ENCODE data around the gene ZSCAN9. TPM values are rescaled to one million over a fixed set of nuclear protein-coding genes. Genes with fewer than 3 reads are reported as not detected.
A peak's percentile ranks its signal among the peaks of the same experiment; 100 is the strongest.

ZSCAN9 gene
- total RNA-seq, 1 donor from 2014 or later = 3.7 TPM

- intact Hi-C loops (cut with DNase I) = loop anchor here (10.0 kb wide), 1 partner anchor 1801 kb away; the partner anchor contains the start of genes POLR1H and PPP1R11
- TF ChIP-seq CTCF (IDR thresholded peaks at IDR 0.05) = no peak
- Histone ChIP-seq H3K27me3 (no peaks in the 10 kb centered on the region), H3K9me3 (peaks cover 0 to 22% of the 10 kb centered on the region in 2 donors), H3K4me1 (peaks cover 0 to 14% of the 10 kb centered on the region in 2 donors), H3K36me3 (no peaks in the 10 kb centered on the region), H3K27ac (no peak overlapping the region), H3K4me3 (no peak overlapping the region)
- DNase-seq (ENCODE audit: low spot score in 2 of 2) = no peak
Measured at GRCh38 chr6:28263922-28264321, 38.8 kb downstream of the ZSCAN9 start.

GRCh38 chr6:28264834-28265401 is 39.8 kb downstream of the ZSCAN9 start:
- Histone ChIP-seq H3K4me1 (peaks cover 0 to 15% of the 10 kb centered on the region in 2 donors), H3K36me3 (no peaks in the 10 kb centered on the region), H3K4me3 (no peak overlapping the region), H3K27ac (no peak overlapping the region), H3K9me3 (peaks cover 0 to 13% of the 10 kb centered on the region in 2 donors), H3K27me3 (no peaks in the 10 kb centered on the region)
- DNase-seq (ENCODE audit: low spot score in 2 of 2) = no peak
- TF ChIP-seq CTCF (IDR thresholded peaks at IDR 0.05) = no peak
- intact Hi-C loops (cut with DNase I) = loop anchor here (5.0 to 10.0 kb wide), 3 partner anchors 38 to 1800 kb away; partner anchors contain the start of genes POLR1H, PPP1R11 and ZSCAN9

GRCh38 chr6:28266563-28266961 is 41.5 kb downstream of the ZSCAN9 start:
- peaks cover 0 to 15% of the 10 kb centered on the region in 2 donors for H3K4me1 ChIP-seq
- H3K36me3 ChIP-seq = no peaks in the 10 kb centered on the region
- H3K4me3 ChIP-seq = peak overlapping the region; percentile 70 to 80
- H3K27ac ChIP-seq = peak overlapping the region; percentile 76 to 82
- no peak for TF ChIP-seq CTCF (IDR thresholded peaks at IDR 0.05)
- DNase-seq (ENCODE audit: low spot score in 2 of 2) = no peak
- H3K9me3 ChIP-seq = no peaks in the 10 kb centered on the region
- no peaks in the 10 kb centered on the region for H3K27me3 ChIP-seq
- intact Hi-C loops (cut with DNase I) = loop anchor here (2.0 to 10.0 kb wide), 6 partner anchors 39 to 1798 kb away; partner anchors contain the start of genes POLR1H, PPP1R11, ZNF165 and ZSCAN9

- no peaks in the 10 kb centered on the region for H3K27me3 ChIP-seq
- H3K4me1 ChIP-seq = peaks cover 0 to 15% of the 10 kb centered on the region in 2 donors
- peak; percentile 21 to 89 for DNase-seq (ENCODE audit: low spot score in 2 of 2)
- peak within 1 kb of the TSS; percentile 76 to 82 for H3K27ac ChIP-seq
- H3K9me3 ChIP-seq = no peaks in the 10 kb centered on the region
- H3K4me3 ChIP-seq = peak within 1 kb of the TSS; percentile 70 to 80
- intact Hi-C loops (cut with DNase I) = loop anchor here (2.0 to 10.0 kb wide), 6 partner anchors 40 to 1798 kb away; partner anchors contain the start of genes POLR1H, PPP1R11, ZNF165 and ZSCAN9
- no peak for TF ChIP-seq CTCF (IDR thresholded peaks at IDR 0.05)
- peaks cover 3 to 5% of the 10 kb centered on the region in 2 donors for H3K36me3 ChIP-seq
Measured at GRCh38 chr6:28266962-28267694, 42.1 kb downstream of the ZSCAN9 start, which contains the start of gene ZSCAN26. Gene ZSCAN26, plus strand, starts transcription at chr6:28267143. Its CDS starts 4,777 bp downstream, at chr6:28271920.

- intact Hi-C loops (cut with DNase I) = loop anchor here (2.0 to 10.0 kb wide), 6 partner anchors 40 to 1797 kb away; partner anchors contain the start of genes POLR1H, PPP1R11, ZNF165 and ZSCAN9
- Histone ChIP-seq H3K27ac (peak overlapping the region in 1 of 2 donors; percentile 76), H3K9me3 (no peaks in the 10 kb centered on the region), H3K36me3 (peaks cover 8 to 11% of the 10 kb centered on the region in 2 donors), H3K4me3 (peak overlapping the region; percentile 70 to 80), H3K4me1 (peaks cover 0 to 15% of the 10 kb centered on the region in 2 donors), H3K27me3 (no peaks in the 10 kb centered on the region)
- no peak for TF ChIP-seq CTCF (IDR thresholded peaks at IDR 0.05)
- DNase-seq (ENCODE audit: low spot score in 2 of 2) = no peak
Measured at GRCh38 chr6:28267695-28268059, 42.6 kb downstream of the ZSCAN9 start.
